ENCODE results near the gene NEK6.

NEK6 gene

DNA sequence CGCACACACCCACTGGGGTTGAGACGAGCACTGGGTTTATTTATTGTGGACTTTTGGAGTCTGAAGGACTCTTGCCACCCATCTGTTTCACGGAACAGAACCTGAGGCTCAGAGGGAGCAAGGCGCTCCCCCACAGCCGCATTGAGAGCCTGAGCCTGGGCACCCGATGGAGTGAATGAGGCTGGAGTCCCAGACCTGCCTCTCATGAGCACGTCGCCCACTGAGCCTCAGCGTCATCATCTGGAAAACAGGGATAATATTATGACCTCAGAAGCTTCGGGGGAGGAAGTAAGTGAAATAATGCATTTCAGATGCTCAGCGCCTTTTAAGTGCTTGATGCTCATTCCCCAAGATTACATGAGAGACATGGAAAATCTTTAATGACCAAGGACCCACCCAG is 5.5 kb downstream of the NEK6 start:
- TF ChIP-seq, protein P1, sequence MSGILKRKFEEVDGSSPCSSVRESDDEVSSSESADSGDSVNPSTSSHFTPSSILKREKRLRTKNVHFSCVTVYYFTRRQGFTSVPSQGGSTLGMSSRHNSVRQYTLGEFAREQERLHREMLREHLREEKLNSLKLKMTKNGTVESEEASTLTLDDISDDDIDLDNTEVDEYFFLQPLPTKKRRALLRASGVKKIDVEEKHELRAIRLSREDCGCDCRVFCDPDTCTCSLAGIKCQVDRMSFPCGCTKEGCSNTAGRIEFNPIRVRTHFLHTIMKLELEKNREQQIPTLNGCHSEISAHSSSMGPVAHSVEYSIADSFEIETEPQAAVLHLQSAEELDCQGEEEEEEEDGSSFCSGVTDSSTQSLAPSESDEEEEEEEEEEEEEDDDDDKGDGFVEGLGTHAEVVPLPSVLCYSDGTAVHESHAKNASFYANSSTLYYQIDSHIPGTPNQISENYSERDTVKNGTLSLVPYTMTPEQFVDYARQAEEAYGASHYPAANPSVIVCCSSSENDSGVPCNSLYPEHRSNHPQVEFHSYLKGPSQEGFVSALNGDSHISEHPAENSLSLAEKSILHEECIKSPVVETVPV (CRISPR knock-in tag; IDR thresholded peaks at IDR 0.05): no peak
- TF ChIP-seq RARB (CRISPR knock-in tag; IDR thresholded peaks at IDR 0.05) (no peak), ZFP3 (CRISPR knock-in tag; IDR thresholded peaks at IDR 0.05) (no peak), TCF4 (CRISPR knock-in tag; IDR thresholded peaks at IDR 0.05; ENCODE audit: borderline replicate concordance) (no peak), ZNF565 (CRISPR knock-in tag; conservative IDR thresholded peaks at IDR 0.05; ENCODE audit: low read depth) (no peak), BACH2 (CRISPR knock-in tag; IDR thresholded peaks at IDR 0.05; ENCODE audit: borderline replicate concordance) (no peak), ZC3H10 (CRISPR knock-in tag; IDR thresholded peaks at IDR 0.05) (no peak), ZNF8 (CRISPR knock-in tag; IDR thresholded peaks at IDR 0.05) (no peak), SNAI2 (CRISPR knock-in tag; IDR thresholded peaks at IDR 0.05) (no peak)
- ATAC-seq: no peak

DNA sequence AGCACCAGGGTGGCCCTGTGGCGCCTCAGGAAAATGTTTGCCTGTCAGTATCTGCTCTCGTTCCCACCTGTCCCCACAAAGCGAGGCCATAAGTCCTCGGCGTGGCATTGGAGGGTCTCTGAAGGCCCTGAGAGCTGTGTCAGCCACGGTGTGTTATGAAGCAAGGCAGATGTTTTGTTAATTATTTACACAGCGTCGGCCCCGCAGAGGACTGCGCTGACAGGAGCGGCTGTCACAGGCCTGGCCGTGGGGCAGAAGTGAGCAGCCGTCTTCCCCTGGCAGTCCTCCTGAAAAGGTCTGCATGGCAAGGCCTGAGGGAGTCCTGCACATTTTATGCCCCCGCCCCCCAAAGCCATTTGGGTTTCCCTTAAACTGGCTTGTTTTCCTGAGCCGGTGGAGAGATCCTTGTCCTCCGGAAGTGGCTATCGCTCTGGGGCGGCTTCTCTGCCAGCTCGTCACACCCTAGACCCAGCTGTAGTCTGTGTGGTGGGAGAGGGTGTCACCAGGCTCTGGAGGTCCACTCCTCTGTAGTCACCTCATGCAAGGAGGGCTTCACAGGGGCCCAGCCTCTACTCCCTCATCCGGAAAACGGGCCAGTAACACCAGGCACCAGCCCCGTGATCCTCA is 6.2 kb downstream of the NEK6 start:
- TF ChIP-seq ISL1 (CRISPR knock-in tag; IDR thresholded peaks at IDR 0.05): no peak
- TF ChIP-seq ZNF565 (CRISPR knock-in tag; conservative IDR thresholded peaks at IDR 0.05; ENCODE audit: low read depth): no peak
- TF ChIP-seq, protein P2, sequence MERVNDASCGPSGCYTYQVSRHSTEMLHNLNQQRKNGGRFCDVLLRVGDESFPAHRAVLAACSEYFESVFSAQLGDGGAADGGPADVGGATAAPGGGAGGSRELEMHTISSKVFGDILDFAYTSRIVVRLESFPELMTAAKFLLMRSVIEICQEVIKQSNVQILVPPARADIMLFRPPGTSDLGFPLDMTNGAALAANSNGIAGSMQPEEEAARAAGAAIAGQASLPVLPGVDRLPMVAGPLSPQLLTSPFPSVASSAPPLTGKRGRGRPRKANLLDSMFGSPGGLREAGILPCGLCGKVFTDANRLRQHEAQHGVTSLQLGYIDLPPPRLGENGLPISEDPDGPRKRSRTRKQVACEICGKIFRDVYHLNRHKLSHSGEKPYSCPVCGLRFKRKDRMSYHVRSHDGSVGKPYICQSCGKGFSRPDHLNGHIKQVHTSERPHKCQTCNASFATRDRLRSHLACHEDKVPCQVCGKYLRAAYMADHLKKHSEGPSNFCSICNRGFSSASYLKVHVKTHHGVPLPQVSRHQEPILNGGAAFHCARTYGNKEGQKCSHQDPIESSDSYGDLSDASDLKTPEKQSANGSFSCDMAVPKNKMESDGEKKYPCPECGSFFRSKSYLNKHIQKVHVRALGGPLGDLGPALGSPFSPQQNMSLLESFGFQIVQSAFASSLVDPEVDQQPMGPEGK (CRISPR knock-in tag; IDR thresholded peaks at IDR 0.05; ENCODE audit: borderline replicate concordance): no peak
- TF ChIP-seq PPARA (CRISPR knock-in tag; IDR thresholded peaks at IDR 0.05; ENCODE audit: borderline replicate concordance): no peak
- no peak for TF ChIP-seq ZC3H10 (CRISPR knock-in tag; IDR thresholded peaks at IDR 0.05)
- TF ChIP-seq OSR1 (CRISPR knock-in tag; IDR thresholded peaks at IDR 0.05): no peak
- TF ChIP-seq, protein P3, sequence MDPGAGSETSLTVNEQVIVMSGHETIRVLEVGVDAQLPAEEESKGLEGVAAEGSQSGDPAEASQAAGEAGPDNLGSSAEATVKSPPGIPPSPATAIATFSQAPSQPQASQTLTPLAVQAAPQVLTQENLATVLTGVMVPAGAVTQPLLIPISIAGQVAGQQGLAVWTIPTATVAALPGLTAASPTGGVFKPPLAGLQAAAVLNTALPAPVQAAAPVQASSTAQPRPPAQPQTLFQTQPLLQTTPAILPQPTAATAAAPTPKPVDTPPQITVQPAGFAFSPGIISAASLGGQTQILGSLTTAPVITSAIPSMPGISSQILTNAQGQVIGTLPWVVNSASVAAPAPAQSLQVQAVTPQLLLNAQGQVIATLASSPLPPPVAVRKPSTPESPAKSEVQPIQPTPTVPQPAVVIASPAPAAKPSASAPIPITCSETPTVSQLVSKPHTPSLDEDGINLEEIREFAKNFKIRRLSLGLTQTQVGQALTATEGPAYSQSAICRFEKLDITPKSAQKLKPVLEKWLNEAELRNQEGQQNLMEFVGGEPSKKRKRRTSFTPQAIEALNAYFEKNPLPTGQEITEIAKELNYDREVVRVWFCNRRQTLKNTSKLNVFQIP (CRISPR knock-in tag; IDR thresholded peaks at IDR 0.05; ENCODE audit: borderline replicate concordance, low read depth): no peak
- TF ChIP-seq, protein P1 (CRISPR knock-in tag; IDR thresholded peaks at IDR 0.05): no peak
- ATAC-seq: no peak

DNA sequence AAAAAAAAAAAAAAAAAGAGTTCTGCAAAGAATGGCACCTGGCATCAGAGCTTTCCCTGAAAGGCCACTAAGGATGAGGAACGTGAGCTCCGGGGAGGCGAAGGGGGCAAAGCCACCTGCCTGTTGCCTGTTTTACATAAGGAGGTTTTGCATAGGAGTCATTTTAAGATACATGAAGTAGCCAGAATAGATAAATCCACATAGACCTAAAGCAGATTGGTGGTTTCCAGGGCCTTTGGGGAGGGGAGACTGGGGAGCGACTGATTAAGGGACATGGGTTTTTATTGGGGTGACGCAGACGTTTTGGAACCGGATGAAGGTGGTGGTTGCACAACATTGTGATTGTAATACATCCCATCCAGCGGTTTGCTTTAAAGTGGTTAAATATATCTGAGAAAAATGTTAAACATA is 7.1 kb downstream of the NEK6 start:
- ATAC-seq: no peak
- TF ChIP-seq TOX (CRISPR knock-in tag; IDR thresholded peaks at IDR 0.05; ENCODE audit: borderline replicate concordance): no peak
- TF ChIP-seq, protein P2 (CRISPR knock-in tag; IDR thresholded peaks at IDR 0.05; ENCODE audit: borderline replicate concordance): no peak
- TF ChIP-seq ZFP3 (CRISPR knock-in tag; IDR thresholded peaks at IDR 0.05): no peak
- TF ChIP-seq ARNTL (CRISPR knock-in tag; IDR thresholded peaks at IDR 0.05; ENCODE audit: borderline replicate concordance, low read depth): no peak
- no peak for TF ChIP-seq ZNF565 (CRISPR knock-in tag; conservative IDR thresholded peaks at IDR 0.05; ENCODE audit: low read depth)
- TF ChIP-seq GLIS3 (CRISPR knock-in tag; IDR thresholded peaks at IDR 0.05): no peak

DNA sequence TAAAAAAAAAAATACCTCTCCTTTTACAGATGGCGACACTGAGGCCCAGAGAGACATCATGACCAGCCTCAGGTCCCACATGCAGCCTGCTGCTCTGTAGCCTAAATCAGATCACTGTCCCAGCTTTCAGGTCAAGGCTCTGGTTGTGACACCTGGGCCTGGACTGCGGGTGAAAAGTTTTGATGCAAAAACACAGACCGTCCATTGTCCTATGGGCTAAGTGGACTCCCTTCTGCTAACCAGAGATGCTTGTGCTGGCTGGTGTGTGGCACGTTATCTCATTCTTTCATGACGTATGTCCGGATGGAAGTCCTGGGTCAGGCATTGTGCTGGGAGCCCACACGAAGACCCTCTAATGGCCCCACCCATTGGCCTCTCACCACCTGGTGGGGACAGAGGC is 7.8 kb downstream of the NEK6 start:
- no peak for ATAC-seq
- no peak for TF ChIP-seq CSDC2 (CRISPR knock-in tag; IDR thresholded peaks at IDR 0.05)
- no peak for TF ChIP-seq TCF4 (CRISPR knock-in tag; IDR thresholded peaks at IDR 0.05; ENCODE audit: borderline replicate concordance)
- TF ChIP-seq SNAI2 (CRISPR knock-in tag; IDR thresholded peaks at IDR 0.05): no peak
- TF ChIP-seq, protein P4, sequence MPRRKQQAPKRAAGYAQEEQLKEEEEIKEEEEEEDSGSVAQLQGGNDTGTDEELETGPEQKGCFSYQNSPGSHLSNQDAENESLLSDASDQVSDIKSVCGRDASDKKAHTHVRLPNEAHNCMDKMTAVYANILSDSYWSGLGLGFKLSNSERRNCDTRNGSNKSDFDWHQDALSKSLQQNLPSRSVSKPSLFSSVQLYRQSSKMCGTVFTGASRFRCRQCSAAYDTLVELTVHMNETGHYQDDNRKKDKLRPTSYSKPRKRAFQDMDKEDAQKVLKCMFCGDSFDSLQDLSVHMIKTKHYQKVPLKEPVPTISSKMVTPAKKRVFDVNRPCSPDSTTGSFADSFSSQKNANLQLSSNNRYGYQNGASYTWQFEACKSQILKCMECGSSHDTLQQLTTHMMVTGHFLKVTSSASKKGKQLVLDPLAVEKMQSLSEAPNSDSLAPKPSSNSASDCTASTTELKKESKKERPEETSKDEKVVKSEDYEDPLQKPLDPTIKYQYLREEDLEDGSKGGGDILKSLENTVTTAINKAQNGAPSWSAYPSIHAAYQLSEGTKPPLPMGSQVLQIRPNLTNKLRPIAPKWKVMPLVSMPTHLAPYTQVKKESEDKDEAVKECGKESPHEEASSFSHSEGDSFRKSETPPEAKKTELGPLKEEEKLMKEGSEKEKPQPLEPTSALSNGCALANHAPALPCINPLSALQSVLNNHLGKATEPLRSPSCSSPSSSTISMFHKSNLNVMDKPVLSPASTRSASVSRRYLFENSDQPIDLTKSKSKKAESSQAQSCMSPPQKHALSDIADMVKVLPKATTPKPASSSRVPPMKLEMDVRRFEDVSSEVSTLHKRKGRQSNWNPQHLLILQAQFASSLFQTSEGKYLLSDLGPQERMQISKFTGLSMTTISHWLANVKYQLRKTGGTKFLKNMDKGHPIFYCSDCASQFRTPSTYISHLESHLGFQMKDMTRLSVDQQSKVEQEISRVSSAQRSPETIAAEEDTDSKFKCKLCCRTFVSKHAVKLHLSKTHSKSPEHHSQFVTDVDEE (CRISPR knock-in tag; IDR thresholded peaks at IDR 0.05): no peak
- no peak for TF ChIP-seq ZNF565 (CRISPR knock-in tag; conservative IDR thresholded peaks at IDR 0.05; ENCODE audit: low read depth)
- TF ChIP-seq ZFP3 (CRISPR knock-in tag; IDR thresholded peaks at IDR 0.05): no peak
- TF ChIP-seq RARB (CRISPR knock-in tag; IDR thresholded peaks at IDR 0.05): no peak
- TF ChIP-seq ZC3H10 (CRISPR knock-in tag; IDR thresholded peaks at IDR 0.05): no peak
- TF ChIP-seq ZNF70 (CRISPR knock-in tag; IDR thresholded peaks at IDR 0.05): no peak
- no peak for TF ChIP-seq BACH2 (CRISPR knock-in tag; IDR thresholded peaks at IDR 0.05; ENCODE audit: borderline replicate concordance)
- no peak for TF ChIP-seq ESRRG (CRISPR knock-in tag; IDR thresholded peaks at IDR 0.05)
- no peak for TF ChIP-seq PPARA (CRISPR knock-in tag; IDR thresholded peaks at IDR 0.05; ENCODE audit: borderline replicate concordance)
- TF ChIP-seq, protein P1 (CRISPR knock-in tag; IDR thresholded peaks at IDR 0.05): no peak
- no peak for TF ChIP-seq ZNF8 (CRISPR knock-in tag; IDR thresholded peaks at IDR 0.05)
- TF ChIP-seq ZFP30 (CRISPR knock-in tag; IDR thresholded peaks at IDR 0.05): no peak
- no peak for TF ChIP-seq OSR1 (CRISPR knock-in tag; IDR thresholded peaks at IDR 0.05)

Measured in SK-N-SH treated with all-trans-retinoic acid at 6 μM for 48 hours (cell line).